ENCODE data around the gene PIK3CD.

PIK3CD gene

DNA sequence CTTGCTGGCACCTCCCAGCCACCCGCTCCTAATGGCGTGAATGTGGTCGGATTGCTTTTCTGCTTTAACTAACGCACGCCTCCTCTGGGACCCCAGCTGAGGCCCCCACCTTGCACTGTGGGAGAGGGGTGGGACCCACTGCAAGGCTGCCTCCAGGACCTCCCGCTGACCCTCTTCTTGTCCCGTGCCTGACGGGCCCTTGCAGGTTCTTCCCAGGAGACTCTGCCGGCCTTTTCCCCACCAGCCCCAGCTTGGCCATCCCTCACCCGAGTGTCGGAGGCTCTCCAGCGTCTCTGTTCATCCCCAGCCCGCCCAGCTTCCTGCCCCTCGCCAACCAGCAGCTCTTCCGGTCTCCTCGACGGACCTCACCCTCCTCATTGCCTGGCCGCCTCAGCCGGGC, 44.2 kb upstream of the PIK3CD start:
- Histone ChIP-seq H3K36me3 (ENCODE audit: control insufficient read depth, low read length) (peaks cover 40% of the 10 kb centered on the region), H3K4me3 (ENCODE audit: low read length) (no peak overlapping the region), H3K9me2 (replicated peaks; ENCODE audit: control insufficient read depth, low read length) (no peaks in the 10 kb centered on the region), H3K4me2 (ENCODE audit: low read length) (no peak overlapping the region), H3F3A (ENCODE audit: control insufficient read depth, insufficient read depth) (no peaks in the 10 kb centered on the region), H3K79me2 (ENCODE audit: control insufficient read depth, low read length) (no peaks in the 10 kb centered on the region), H3K27ac (ENCODE audit: low read depth, low read length) (no peak overlapping the region), H4K20me1 (ENCODE audit: control insufficient read depth, insufficient read depth, low read depth, low read length) (no peaks in the 10 kb centered on the region), H3K4me1 (ENCODE audit: control insufficient read depth, low read length) (no peaks in the 10 kb centered on the region), H3K9me3 (ENCODE audit: control insufficient read depth, insufficient read depth, low read length) (no peaks in the 10 kb centered on the region), H3K27me3 (ENCODE audit: control insufficient read depth, low read length) (no peaks in the 10 kb centered on the region)
- no peak for TF ChIP-seq CTCF (IDR thresholded peaks at IDR 0.05; ENCODE audit: low read depth, low read length, poor library complexity, severe bottlenecking)
- TF ChIP-seq EZH2phosphoT487 (IDR thresholded peaks at IDR 0.05; ENCODE audit: borderline replicate concordance, low read length) = no peak

GRCh38 chr1:9609998-9610397, 41.5 kb upstream of the PIK3CD start:
- no peak overlapping the region for H3K4me3 ChIP-seq (ENCODE audit: low read length)
- no peak overlapping the region for H3K4me2 ChIP-seq (ENCODE audit: low read length)
- H3K4me1 ChIP-seq (ENCODE audit: control insufficient read depth, low read length) = no peaks in the 10 kb centered on the region
- no peak overlapping the region for H3K27ac ChIP-seq (ENCODE audit: low read depth, low read length)
- H3F3A ChIP-seq (ENCODE audit: control insufficient read depth, insufficient read depth) = no peaks in the 10 kb centered on the region
- TF ChIP-seq EZH2phosphoT487 (IDR thresholded peaks at IDR 0.05; ENCODE audit: borderline replicate concordance, low read length) = no peak
- TF ChIP-seq CTCF (IDR thresholded peaks at IDR 0.05; ENCODE audit: low read depth, low read length, poor library complexity, severe bottlenecking) = no peak
- H3K9me2 ChIP-seq (replicated peaks; ENCODE audit: control insufficient read depth, low read length) = no peaks in the 10 kb centered on the region
- no peaks in the 10 kb centered on the region for H3K79me2 ChIP-seq (ENCODE audit: control insufficient read depth, low read length)
- no peaks in the 10 kb centered on the region for H3K9me3 ChIP-seq (ENCODE audit: control insufficient read depth, insufficient read depth, low read length)
- no peaks in the 10 kb centered on the region for H4K20me1 ChIP-seq (ENCODE audit: control insufficient read depth, insufficient read depth, low read depth, low read length)
- no peaks in the 10 kb centered on the region for H3K27me3 ChIP-seq (ENCODE audit: control insufficient read depth, low read length)
- peaks cover 30% of the 10 kb centered on the region for H3K36me3 ChIP-seq (ENCODE audit: control insufficient read depth, low read length)

GRCh38 chr1:9610548-9610947, 41.0 kb upstream of the PIK3CD start:
- TF ChIP-seq EZH2phosphoT487 (IDR thresholded peaks at IDR 0.05; ENCODE audit: borderline replicate concordance, low read length) (no peak), CTCF (IDR thresholded peaks at IDR 0.05; ENCODE audit: low read depth, low read length, poor library complexity, severe bottlenecking) (no peak)
- Histone ChIP-seq H3K9me2 (replicated peaks; ENCODE audit: control insufficient read depth, low read length) (no peaks in the 10 kb centered on the region), H3K36me3 (ENCODE audit: control insufficient read depth, low read length) (peaks cover 28% of the 10 kb centered on the region), H3K4me1 (ENCODE audit: control insufficient read depth, low read length) (no peaks in the 10 kb centered on the region), H3K4me2 (ENCODE audit: low read length) (no peak overlapping the region), H3F3A (ENCODE audit: control insufficient read depth, insufficient read depth) (no peaks in the 10 kb centered on the region), H3K79me2 (ENCODE audit: control insufficient read depth, low read length) (no peaks in the 10 kb centered on the region), H3K4me3 (ENCODE audit: low read length) (no peak overlapping the region), H4K20me1 (ENCODE audit: control insufficient read depth, insufficient read depth, low read depth, low read length) (no peaks in the 10 kb centered on the region), H3K27me3 (ENCODE audit: control insufficient read depth, low read length) (no peaks in the 10 kb centered on the region), H3K27ac (ENCODE audit: low read depth, low read length) (no peak overlapping the region), H3K9me3 (ENCODE audit: control insufficient read depth, insufficient read depth, low read length) (no peaks in the 10 kb centered on the region)

DNA sequence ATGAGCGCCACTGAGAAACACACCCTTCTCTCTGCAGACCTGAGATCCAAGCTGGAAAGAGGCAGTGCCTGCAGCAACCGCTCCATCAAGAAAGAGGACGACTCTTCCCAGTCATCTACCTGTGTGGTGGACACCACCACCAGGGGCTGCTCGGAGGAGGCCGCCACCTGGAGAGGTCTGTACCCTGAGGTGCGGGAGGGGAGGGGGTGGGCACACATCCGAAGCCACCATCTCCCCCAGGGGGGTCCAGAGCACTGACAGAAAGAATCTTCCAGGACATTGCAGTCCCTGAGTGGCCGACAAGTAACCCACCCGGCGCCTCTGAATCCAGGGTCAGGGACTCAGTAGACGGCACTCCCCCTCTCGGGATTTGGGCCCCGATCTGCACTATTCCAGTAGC, 39.8 kb upstream of the PIK3CD start:
- Histone ChIP-seq H3K27me3 (ENCODE audit: control insufficient read depth, low read length) (no peaks in the 10 kb centered on the region), H3K4me2 (ENCODE audit: low read length) (no peak overlapping the region), H3K9me2 (replicated peaks; ENCODE audit: control insufficient read depth, low read length) (no peaks in the 10 kb centered on the region), H3F3A (ENCODE audit: control insufficient read depth, insufficient read depth) (no peaks in the 10 kb centered on the region), H3K4me3 (ENCODE audit: low read length) (no peak overlapping the region), H3K36me3 (ENCODE audit: control insufficient read depth, low read length) (peaks cover 25% of the 10 kb centered on the region), H3K27ac (ENCODE audit: low read depth, low read length) (no peak overlapping the region), H3K79me2 (ENCODE audit: control insufficient read depth, low read length) (no peaks in the 10 kb centered on the region), H4K20me1 (ENCODE audit: control insufficient read depth, insufficient read depth, low read depth, low read length) (no peaks in the 10 kb centered on the region), H3K9me3 (ENCODE audit: control insufficient read depth, insufficient read depth, low read length) (no peaks in the 10 kb centered on the region), H3K4me1 (ENCODE audit: control insufficient read depth, low read length) (no peaks in the 10 kb centered on the region)
- no peak for TF ChIP-seq CTCF (IDR thresholded peaks at IDR 0.05; ENCODE audit: low read depth, low read length, poor library complexity, severe bottlenecking)
- TF ChIP-seq EZH2phosphoT487 (IDR thresholded peaks at IDR 0.05; ENCODE audit: borderline replicate concordance, low read length) = no peak
